HG02571 (cell line): ENCODE measurements around the gene PRKN.
"Not testable (repeated sequence)": the region's sequence is repeated elsewhere in the genome, so short reads cannot be mapped to it uniquely, and the experiment has no call there.

Experiments
- ATAC-seq: cut with Tn5 transposase; IDR thresholded peaks from one replicate; pipeline ENCODE4 v1.9.1; 2021; ENCODE audit warnings: mild to moderate bottlenecking, moderate library complexity; ENCODE audit not compliant: unreplicated experiment

PRKN gene

GRCh38 chr6:161353208-161353613 lies 1374.4 kb downstream of the PRKN start:
- ATAC-seq = no peak

GRCh38 chr6:161351858-161352257 lies 1375.7 kb downstream of the PRKN start:
- ATAC-seq = no peak

- no peak for ATAC-seq
These were observed 1377.7 kb downstream of the PRKN start for GRCh38 chr6:161349886-161350285.

- ATAC-seq = no peak
These were observed 1379.0 kb downstream of the PRKN start for GRCh38 chr6:161348628-161348994.

GRCh38 chr6:161347988-161348627 lies 1379.5 kb downstream of the PRKN start:
- no peak for ATAC-seq

DNA sequence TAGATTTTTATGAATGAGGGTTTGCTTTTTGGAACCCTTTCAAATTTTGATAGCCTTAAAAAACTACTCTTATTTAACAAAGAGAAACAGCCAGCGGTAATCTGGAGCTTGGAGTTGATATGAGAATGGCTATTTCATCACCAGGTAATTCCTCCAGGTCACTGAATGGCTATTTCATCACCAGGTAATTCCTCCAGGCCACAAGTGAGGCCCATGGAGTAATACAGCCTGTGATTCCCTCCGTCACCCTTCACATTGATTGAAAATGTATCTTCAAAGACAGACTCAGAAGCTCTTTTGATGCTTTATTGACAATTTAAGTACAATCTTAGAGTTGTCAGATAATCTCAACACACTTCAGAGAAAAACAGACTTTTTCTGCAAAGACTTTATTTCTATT lies 1380.4 kb downstream of the PRKN start:
- no peak for ATAC-seq

GRCh38 chr6:161346717-161347116 lies 1380.8 kb downstream of the PRKN start:
- no peak for ATAC-seq

- no peak for ATAC-seq
These were observed 1382.9 kb downstream of the PRKN start for GRCh38 chr6:161344626-161345025.

DNA sequence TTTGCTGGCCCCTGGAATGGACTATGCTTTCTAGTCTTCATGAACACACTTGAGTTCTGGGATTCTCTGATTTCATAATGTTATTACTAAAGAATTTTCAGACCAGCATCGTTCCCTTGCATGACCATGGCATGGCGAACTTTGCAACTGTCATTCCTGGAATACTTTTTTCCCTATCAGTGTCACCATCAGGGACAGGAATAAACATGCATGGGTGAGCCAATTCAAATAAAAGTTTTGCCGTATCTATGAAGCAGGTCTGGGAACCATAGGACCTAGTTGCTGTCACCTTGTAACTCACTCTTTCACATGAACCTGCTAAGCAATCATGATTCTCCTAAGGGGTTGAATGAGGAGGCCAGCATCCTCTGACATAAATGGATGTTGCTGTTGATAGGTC lies 1385.5 kb downstream of the PRKN start:
- ATAC-seq = no peak

DNA sequence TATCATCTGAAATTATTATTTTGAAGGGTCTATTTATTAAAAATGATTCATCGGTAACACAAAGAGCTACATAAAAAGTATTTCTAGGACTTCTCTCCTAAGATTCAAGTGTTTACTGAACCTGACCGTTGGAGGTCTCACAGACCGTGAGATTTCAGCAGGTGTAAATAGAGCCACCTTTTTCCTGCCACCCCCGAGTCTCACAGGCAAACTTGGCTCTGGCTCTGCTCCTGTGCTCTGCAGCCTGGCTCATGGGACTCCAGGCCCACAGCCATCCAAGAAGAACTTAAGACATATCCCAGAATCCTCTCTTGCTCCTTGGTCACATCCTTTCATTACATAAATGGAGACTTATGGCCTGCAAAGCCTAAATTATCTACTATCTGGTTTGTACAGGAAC lies 1385.9 kb downstream of the PRKN start:
- ATAC-seq = no peak

GRCh38 chr6:161338015-161338414 lies 1389.6 kb downstream of the PRKN start:
- no peak for ATAC-seq

DNA sequence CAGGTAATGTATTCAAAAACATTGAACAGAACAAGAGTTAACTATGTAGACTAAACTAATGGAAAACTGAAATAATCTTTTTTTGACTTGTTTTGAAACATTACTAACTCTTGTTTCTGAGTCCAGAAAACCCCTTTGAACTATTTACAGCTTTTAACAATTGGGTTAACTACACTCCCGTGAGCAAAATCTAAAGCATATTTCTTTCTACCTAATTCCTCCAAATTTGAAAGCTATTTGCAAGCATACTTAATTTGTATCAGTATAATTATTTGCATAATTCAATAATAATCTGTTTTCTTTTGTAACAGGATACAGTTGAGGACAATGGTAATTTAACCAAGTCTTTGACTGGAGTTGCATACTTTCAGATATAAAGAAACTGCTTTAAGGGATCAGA lies 1391.1 kb downstream of the PRKN start:
- no peak for ATAC-seq

- ATAC-seq = no peak
These were observed 1394.2 kb downstream of the PRKN start for GRCh38 chr6:161333410-161333809.

GRCh38 chr6:161331402-161332081 lies 1396.0 kb downstream of the PRKN start:
- ATAC-seq = not testable (repeated sequence)

DNA sequence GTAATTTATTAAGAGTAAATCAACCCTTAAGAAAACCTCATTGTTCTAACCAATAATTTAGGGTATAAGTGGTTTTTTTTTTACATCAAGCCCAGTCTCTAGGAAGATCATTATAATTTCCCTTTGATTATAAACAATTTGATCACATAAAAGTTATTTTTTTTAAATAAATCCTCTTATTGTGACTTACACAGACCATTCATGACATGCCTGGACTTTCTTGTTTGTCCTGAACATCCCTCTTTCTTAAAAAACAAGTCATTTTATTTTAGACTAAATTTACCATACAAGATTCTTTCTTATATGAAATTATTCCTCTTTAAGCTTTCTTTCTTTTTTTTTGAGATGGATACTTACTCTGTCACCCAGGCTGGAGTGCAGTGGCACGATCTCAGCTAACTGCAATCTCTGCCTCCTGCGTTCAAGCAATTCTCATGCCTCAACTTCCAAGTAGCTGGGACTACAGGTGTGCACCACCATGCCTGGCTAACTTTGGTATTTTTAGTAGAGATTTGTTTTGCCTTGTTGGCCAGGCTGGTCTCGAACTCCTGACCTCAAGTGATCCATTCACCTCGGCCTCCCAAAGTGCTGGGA lies 1400.1 kb downstream of the PRKN start:
- ATAC-seq = no peak

GRCh38 chr6:161319231-161319630 lies 1408.3 kb downstream of the PRKN start:
- ATAC-seq = no peak

GRCh38 chr6:161318456-161318855 lies 1409.1 kb downstream of the PRKN start:
- no peak for ATAC-seq

DNA sequence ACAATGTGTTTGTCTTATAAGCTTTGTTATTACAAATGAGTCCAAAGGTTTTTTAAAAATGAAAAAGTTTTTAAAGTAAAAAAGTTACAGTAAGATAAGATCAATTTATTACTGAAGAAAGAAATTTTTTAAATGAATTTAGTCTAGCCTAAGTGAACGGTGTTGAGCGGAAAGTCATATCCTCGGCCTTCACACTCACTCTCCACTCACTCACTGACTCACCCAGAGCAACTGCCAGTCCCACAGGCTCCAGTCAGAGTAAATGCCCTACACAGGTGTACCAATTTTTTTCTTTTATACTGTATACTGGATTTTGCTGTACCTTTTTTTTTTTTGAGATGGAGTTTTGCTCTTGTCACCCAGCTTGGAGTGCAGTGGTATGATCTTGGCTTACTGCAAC lies 1411.0 kb downstream of the PRKN start:
- ATAC-seq = no peak

- ATAC-seq = not testable (repeated sequence)
These were observed 1412.2 kb downstream of the PRKN start for GRCh38 chr6:161315246-161315917.

DNA sequence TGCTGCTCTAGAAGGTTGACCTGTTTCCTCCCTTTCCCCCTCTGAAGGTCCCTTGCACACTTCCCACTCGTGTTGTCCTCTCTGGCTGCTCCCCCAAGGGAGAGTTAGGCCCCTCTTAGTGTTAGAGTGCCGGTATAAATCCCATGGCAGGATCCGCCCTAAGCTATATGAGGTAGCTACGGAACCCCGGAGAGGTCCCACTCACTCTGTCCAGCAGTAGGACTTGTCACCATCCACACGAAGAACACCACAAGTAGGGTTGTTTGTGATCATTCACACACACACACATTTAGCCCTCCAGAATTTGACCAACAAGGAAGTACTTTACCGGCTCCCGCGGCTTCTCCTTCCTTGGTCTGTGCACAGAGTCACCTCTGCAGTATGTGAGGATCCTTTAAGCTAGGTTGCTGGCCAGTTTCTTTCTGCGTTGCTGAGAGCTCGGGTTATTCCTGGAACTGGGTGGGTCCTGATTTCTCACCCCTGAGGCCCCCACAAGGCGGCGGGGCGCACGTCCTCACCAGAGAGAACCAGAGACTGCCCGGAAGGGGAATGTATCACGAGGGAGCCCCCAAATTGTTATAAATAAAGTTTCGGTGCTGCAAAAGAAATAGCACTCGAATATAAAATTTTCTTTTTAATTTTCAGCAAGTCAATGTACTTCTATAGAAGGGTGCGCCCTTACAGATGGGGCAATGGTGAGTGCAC lies 1412.9 kb downstream of the PRKN start:
- not testable (repeated sequence) for ATAC-seq

DNA sequence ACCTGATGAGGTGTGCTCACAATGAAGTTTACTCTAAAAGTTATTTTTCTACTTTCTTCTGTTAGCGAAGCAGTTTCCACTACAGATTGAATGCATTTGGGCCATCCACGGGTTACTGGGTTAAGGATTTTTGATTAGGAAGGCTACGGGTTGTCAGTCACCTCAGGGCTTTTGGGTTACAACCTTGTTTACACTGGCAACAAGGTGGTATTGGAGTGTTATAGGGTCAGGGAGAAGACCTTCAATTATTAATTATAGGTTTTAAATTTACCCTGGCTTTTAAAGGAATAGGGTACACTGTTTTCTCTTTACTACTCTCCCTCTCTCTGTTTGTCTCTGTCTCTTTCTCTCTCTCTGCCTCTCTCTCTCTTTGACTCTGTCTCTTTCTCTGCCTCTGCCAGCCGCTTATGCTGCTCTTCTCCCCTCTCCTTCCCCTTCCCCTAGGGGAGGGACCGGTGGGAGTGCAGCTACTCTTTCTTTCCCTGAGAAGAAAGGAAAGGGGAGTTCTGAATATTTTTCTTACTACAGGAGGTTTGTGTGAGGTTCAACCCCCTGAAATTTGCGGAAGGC lies 1413.5 kb downstream of the PRKN start:
- no peak for ATAC-seq
